ENCODE results near the gene RBM47. TPM values are rescaled to one million over a fixed set of nuclear protein-coding genes. Genes with fewer than 3 reads are reported as not detected.

The RBM47 gene
- total RNA-seq, 1 donor from 2014 or later: 37.8 TPM

DNA sequence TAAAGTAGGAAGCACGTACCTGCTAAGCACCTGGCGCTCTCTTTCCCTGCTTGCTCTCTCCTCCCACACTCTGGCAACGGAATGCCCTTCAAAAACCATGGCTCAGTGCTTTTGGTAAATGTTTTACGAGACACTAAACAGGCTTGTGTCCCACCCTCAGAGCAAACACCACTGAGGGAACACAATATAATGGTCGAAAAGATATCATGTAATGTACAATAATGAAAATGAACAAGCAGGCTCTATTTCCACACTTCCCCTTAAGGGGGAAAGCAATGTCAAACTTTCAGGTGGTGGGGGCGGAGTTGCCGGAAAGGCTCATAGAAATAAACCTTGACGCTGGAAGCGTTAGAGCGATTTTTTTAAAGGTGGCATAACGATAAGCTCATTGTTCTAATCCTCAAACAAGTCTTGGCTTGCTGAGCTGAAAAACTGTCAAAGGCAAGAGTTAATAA lies 115.1 kb downstream of the RBM47 start:
- peak overlapping the region; percentile 98 for H3K27ac Mint-ChIP-seq

DNA sequence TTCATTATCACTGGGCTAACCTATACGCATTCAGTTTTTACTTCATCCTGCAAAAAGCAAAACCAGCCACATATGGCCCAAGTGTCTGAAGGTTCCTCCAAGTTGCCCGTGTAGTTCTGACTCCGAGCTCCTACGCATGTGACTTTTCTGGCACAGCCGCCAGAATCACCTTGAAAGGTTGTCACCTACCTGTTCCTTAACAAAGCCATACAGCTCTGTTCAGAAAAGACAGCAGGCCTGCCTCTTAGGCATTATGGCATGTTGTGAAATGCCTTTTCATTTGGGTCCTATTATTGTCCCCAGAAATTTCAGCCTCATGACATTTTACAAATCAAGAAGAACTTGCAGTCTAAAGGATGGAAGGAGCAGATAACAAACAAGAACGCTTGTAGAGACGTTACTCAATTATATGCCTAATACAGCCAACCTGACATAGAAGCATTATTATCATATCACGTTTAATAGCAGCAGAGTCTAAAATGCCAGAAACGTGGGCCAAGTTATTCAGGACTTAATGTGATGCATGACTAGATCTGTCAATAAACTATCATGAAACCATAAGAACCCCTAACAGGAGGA lies 118.5 kb downstream of the RBM47 start:
- Mint-ChIP-seq H3K36me3 (peaks cover 6% of the 10 kb centered on the region), H3K27ac (no peak overlapping the region), H3K4me3 (no peak overlapping the region), H3K27me3 (ENCODE audit: low read depth) (no peaks in the 10 kb centered on the region), H3K4me1 (peaks cover 30% of the 10 kb centered on the region), H3K9me3 (peaks cover 5% of the 10 kb centered on the region)
- no peak for DNase-seq (ENCODE audit: low spot score in 2 of 2, unreplicated experiment in 2 of 2)
- TF ChIP-seq, protein P1, sequence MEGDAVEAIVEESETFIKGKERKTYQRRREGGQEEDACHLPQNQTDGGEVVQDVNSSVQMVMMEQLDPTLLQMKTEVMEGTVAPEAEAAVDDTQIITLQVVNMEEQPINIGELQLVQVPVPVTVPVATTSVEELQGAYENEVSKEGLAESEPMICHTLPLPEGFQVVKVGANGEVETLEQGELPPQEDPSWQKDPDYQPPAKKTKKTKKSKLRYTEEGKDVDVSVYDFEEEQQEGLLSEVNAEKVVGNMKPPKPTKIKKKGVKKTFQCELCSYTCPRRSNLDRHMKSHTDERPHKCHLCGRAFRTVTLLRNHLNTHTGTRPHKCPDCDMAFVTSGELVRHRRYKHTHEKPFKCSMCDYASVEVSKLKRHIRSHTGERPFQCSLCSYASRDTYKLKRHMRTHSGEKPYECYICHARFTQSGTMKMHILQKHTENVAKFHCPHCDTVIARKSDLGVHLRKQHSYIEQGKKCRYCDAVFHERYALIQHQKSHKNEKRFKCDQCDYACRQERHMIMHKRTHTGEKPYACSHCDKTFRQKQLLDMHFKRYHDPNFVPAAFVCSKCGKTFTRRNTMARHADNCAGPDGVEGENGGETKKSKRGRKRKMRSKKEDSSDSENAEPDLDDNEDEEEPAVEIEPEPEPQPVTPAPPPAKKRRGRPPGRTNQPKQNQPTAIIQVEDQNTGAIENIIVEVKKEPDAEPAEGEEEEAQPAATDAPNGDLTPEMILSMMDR (IDR thresholded peaks at IDR 0.05; ENCODE audit: unreplicated experiment): no peak

More for the DNA sequence above, 115.1 kb downstream of the RBM47 start:
- H3K9me3 Mint-ChIP-seq: no peaks in the 10 kb centered on the region
- H3K27me3 Mint-ChIP-seq (ENCODE audit: low read depth): no peaks in the 10 kb centered on the region
- TF ChIP-seq, protein P1 (IDR thresholded peaks at IDR 0.05; ENCODE audit: unreplicated experiment): no peak
- H3K4me3 Mint-ChIP-seq: peak overlapping the region; percentile 53
- no peaks in the 10 kb centered on the region for H3K36me3 Mint-ChIP-seq
- peaks cover 38% of the 10 kb centered on the region for H3K4me1 Mint-ChIP-seq
- DNase-seq (ENCODE audit: low spot score in 2 of 2, unreplicated experiment in 2 of 2): no peak

DNA sequence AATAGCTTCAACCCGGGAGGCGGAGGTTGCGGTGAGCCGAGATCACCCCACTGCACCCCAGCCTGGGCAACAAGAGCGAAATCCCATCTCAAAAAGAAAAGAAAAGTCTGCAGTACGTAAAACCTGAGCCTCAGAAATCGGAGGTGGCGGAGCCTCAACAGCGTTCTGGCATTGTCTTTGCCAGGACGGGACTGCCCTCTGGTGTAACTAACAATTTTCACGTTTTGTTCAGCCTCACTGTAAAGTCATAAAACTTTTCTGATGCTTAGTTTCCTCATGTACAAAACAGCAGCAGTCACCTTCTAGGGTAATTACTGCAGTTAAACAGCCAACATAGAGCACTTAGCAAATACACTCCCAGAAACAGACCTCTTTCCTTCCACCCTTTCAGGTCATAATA lies 121.7 kb downstream of the RBM47 start:
- H3K27ac Mint-ChIP-seq: no peak overlapping the region
- peaks cover 4% of the 10 kb centered on the region for H3K4me1 Mint-ChIP-seq
- H3K36me3 Mint-ChIP-seq: peaks cover 10% of the 10 kb centered on the region
- no peak overlapping the region for H3K4me3 Mint-ChIP-seq
- TF ChIP-seq, protein P1 (IDR thresholded peaks at IDR 0.05; ENCODE audit: unreplicated experiment): no peak
- H3K9me3 Mint-ChIP-seq: peaks cover 5% of the 10 kb centered on the region
- H3K27me3 Mint-ChIP-seq (ENCODE audit: low read depth): no peaks in the 10 kb centered on the region
- no peak for DNase-seq (ENCODE audit: low spot score in 2 of 2, unreplicated experiment in 2 of 2)

DNA sequence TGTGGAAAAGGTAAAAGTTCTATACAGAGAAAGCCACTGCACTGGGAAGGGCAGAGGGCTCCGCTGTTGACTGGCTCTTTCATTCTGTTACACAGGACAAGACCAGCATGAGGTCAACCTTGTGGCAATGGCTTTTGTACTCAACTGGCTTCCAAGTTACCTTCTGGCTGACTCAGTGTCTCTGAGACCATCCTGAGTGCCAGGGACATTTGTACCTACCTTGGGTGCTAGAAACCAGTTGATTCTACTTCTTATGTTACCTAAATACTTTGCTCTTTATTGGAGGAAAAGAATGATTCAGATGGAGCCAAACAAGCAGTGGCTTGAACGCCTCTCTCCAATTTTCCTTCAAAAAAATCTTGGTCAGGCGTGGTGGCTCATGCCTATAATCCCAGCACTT lies 123.2 kb downstream of the RBM47 start:
- TF ChIP-seq, protein P1 (IDR thresholded peaks at IDR 0.05; ENCODE audit: unreplicated experiment): no peak
- peaks cover 2% of the 10 kb centered on the region for H3K4me1 Mint-ChIP-seq
- no peak overlapping the region for H3K4me3 Mint-ChIP-seq
- H3K27me3 Mint-ChIP-seq (ENCODE audit: low read depth): no peaks in the 10 kb centered on the region
- DNase-seq (ENCODE audit: low spot score in 2 of 2, unreplicated experiment in 2 of 2): no peak
- peaks cover 5% of the 10 kb centered on the region for H3K9me3 Mint-ChIP-seq
- H3K36me3 Mint-ChIP-seq: peaks cover 16% of the 10 kb centered on the region
- H3K27ac Mint-ChIP-seq: no peak overlapping the region

DNA sequence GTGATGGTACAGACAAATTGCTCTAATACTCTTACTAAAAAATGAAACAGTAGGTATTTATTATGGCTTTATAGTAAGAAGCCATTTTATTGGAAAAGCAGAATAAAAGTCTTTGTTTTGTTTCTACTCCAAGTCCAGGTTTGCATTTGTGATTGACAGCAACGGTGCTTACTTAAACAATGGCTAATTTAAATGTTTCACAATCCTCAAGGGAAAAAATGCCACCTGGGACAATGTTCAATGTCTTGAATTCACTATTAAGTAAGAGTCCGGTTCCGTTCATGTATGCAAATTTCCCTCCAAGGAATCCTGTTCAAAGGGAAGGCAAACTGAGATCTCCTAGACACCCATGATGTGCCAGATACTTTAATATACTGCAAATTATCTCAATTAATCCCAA lies 123.6 kb downstream of the RBM47 start:
- Mint-ChIP-seq H3K9me3 (peaks cover 5% of the 10 kb centered on the region), H3K4me1 (peaks cover 2% of the 10 kb centered on the region), H3K4me3 (no peak overlapping the region), H3K27ac (no peak overlapping the region), H3K27me3 (ENCODE audit: low read depth) (no peaks in the 10 kb centered on the region), H3K36me3 (peaks cover 16% of the 10 kb centered on the region)
- no peak for DNase-seq (ENCODE audit: low spot score in 2 of 2, unreplicated experiment in 2 of 2)
- TF ChIP-seq, protein P1 (IDR thresholded peaks at IDR 0.05; ENCODE audit: unreplicated experiment): no peak
